ENCODE measurements around the gene CXCL12.

DNA sequence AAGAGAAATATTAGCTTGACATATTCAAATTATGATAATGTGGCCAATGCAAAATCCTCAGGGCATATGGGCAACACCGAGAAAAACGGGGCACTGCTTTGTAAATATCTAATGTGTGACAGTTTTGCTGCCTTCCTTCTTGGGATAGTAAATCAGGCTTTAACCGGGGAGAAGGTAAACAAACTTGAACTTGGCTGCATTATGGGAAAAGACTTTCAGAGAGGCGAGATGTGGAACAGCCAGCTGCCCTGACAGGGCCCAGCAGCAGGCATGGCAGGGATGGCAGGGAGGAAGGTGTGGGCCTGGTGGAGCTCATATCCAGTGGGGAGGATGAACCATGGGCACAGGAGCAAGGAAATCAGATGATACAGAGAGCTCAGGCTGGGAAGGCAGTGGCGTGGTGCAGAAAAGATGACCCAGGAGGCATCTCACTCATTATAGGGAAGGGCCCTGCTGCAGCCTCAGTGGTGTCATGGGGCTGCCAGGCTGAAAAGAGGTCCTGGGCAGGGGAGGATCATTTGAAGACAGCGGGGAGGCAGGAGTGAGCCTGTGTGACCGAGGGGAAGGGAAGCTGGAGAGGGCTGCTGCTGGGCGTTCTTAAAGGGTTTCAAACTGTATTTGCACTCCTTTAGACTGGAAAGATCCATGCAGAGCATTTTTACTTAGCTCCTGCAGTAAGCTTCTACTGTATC, 26.7 kb downstream of the CXCL12 start:
- TF ChIP-seq EZH2 (IDR thresholded peaks at IDR 0.05; ENCODE audit: insufficient read depth, poor library complexity, severe bottlenecking) (no peak), EZH2phosphoT487 (IDR thresholded peaks at IDR 0.05; ENCODE audit: insufficient read depth, low read depth) (no peak)
